ENCODE results near the gene IFITM5. TPM values are rescaled to one million over a fixed set of nuclear protein-coding genes. Genes with fewer than 3 reads are reported as not detected.

Gene IFITM5
- polyA plus RNA-seq, 3 donors = not detected

- H3K36me3 ChIP-seq (replicated peaks in 1 of 2; ENCODE audit: control insufficient read depth in 1 of 2, insufficient read depth in 2 of 2, low read length in 2 of 2) = no peaks in the 10 kb centered on the region
- no peak for TF ChIP-seq CTCF (IDR thresholded peaks at IDR 0.05)
- intact Hi-C loops (cut with micrococcal nuclease) = no loop called here
- no peak for DNase-seq
- no peak overlapping the region for H2AFZ ChIP-seq (ENCODE audit: insufficient read depth, low read depth, low read length, poor library complexity, severe bottlenecking)
- H3K27me3 ChIP-seq (ENCODE audit: control insufficient read depth in 2 of 2, insufficient read depth in 2 of 2, low read length in 2 of 2) = peaks cover 7 to 43% of the 10 kb centered on the region in 2 donors
- H3K4me2 ChIP-seq (replicated peaks; ENCODE audit: extremely low read depth, low read length, poor library complexity, severe bottlenecking) = no peak overlapping the region
- no CpG with 5 or more reads among the region's 7 CpGs for WGBS (ENCODE audit: insufficient coverage)
- Mint-ChIP-seq H3K27me3 (ENCODE audit: low read depth in 3 of 3) (peaks cover 21 to 60% (median 52%) of the 10 kb centered on the region in 3 donors), H3K4me1 (peaks cover 45% of the 10 kb centered on the region), H3K9me3 (peaks cover 0 to 4% (median 2%) of the 10 kb centered on the region in 7 donors), H3K4me3 (peak overlapping the region in 1 of 2 donors; percentile 79), H3K27ac (no peak overlapping the region), H3K36me3 (peaks cover 12 to 16% of the 10 kb centered on the region in 2 donors)
- H4K20me1 ChIP-seq (ENCODE audit: insufficient read depth, low read length) = no peaks in the 10 kb centered on the region
- H3K4me3 ChIP-seq (replicated peaks in 1 of 3; ENCODE audit: low read depth in 2 of 3, low read length in 3 of 3) = no peak overlapping the region
- no peak overlapping the region for H3K27ac ChIP-seq (ENCODE audit: low read depth in 1 of 2, low read length in 2 of 2)
- H3K79me2 ChIP-seq (ENCODE audit: insufficient read depth, low read length) = peaks cover 3% of the 10 kb centered on the region
- H3K9me3 ChIP-seq (replicated peaks in 1 of 2; ENCODE audit: control insufficient read depth in 1 of 2, insufficient read depth in 1 of 2, low read length in 2 of 2) = no peaks in the 10 kb centered on the region
- peaks cover 43 to 64% of the 10 kb centered on the region in 2 donors for H3K4me1 ChIP-seq (ENCODE audit: control insufficient read depth in 1 of 2, insufficient read depth in 2 of 2, low read length in 2 of 2)
- no peak overlapping the region for H3K9ac ChIP-seq (ENCODE audit: insufficient read depth, low read length, poor library complexity, severe bottlenecking)
Measured at GRCh38 chr11:316891-317301, 17.6 kb upstream of the IFITM5 start.

- Histone ChIP-seq H3K9ac (ENCODE audit: insufficient read depth, low read length, poor library complexity, severe bottlenecking) (no peak overlapping the region), H3K4me3 (replicated peaks in 1 of 3; ENCODE audit: low read depth in 2 of 3, low read length in 3 of 3) (no peak overlapping the region), H3K27ac (ENCODE audit: low read depth in 1 of 2, low read length in 2 of 2) (no peak overlapping the region), H3K4me2 (replicated peaks; ENCODE audit: extremely low read depth, low read length, poor library complexity, severe bottlenecking) (no peak overlapping the region), H3K9me3 (replicated peaks in 1 of 2; ENCODE audit: control insufficient read depth in 1 of 2, insufficient read depth in 1 of 2, low read length in 2 of 2) (no peaks in the 10 kb centered on the region), H2AFZ (ENCODE audit: insufficient read depth, low read depth, low read length, poor library complexity, severe bottlenecking) (no peak overlapping the region), H3K27me3 (ENCODE audit: control insufficient read depth in 2 of 2, insufficient read depth in 2 of 2, low read length in 2 of 2) (peaks cover 8 to 47% of the 10 kb centered on the region in 2 donors), H3K4me1 (ENCODE audit: control insufficient read depth in 1 of 2, insufficient read depth in 2 of 2, low read length in 2 of 2) (peaks cover 47 to 68% of the 10 kb centered on the region in 2 donors), H4K20me1 (ENCODE audit: insufficient read depth, low read length) (no peaks in the 10 kb centered on the region), H3K36me3 (replicated peaks in 1 of 2; ENCODE audit: control insufficient read depth in 1 of 2, insufficient read depth in 2 of 2, low read length in 2 of 2) (no peaks in the 10 kb centered on the region), H3K79me2 (ENCODE audit: insufficient read depth, low read length) (peaks cover 3% of the 10 kb centered on the region)
- intact Hi-C loops (cut with micrococcal nuclease) = no loop called here
- Mint-ChIP-seq H3K36me3 (peaks cover 14 to 16% of the 10 kb centered on the region in 2 donors), H3K4me3 (peak overlapping the region; percentile 39 to 79), H3K4me1 (peaks cover 49% of the 10 kb centered on the region), H3K9me3 (peaks cover 0 to 6% (median 2%) of the 10 kb centered on the region in 7 donors), H3K27ac (no peak overlapping the region), H3K27me3 (ENCODE audit: low read depth in 3 of 3) (peaks cover 24 to 65% (median 56%) of the 10 kb centered on the region in 3 donors)
- TF ChIP-seq CTCF (IDR thresholded peaks at IDR 0.05) = no peak
- peak in 1 of 3 donors; percentile 2 for DNase-seq
- WGBS (ENCODE audit: insufficient coverage) = 54% methylated on average over 61 of the region's 64 CpGs
Measured at GRCh38 chr11:316031-316701, 16.8 kb upstream of the IFITM5 start.
